DOHH2 (cell line): ENCODE measurements around the gene ABRACL.

Source experiments
- H3F3A ChIP-seq: fragments of 200-600 bp; sonication (generic), shearing (Covaris generic); 2 replicates; pipeline ENCODE4 v1.6.0; 2016; ENCODE audit warnings: antibody characterized with exemption, mild to moderate bottlenecking; ENCODE audit not compliant: control insufficient read depth, insufficient read depth
- H3K27ac ChIP-seq: fragments of 200-600 bp; sonication (generic); 2 replicates; pipeline ENCODE4 v1.5.1; 2014; ENCODE audit warnings: low read depth, mild to moderate bottlenecking, low read length, moderate library complexity
- H3K27me3 ChIP-seq: fragments of 200-600 bp; sonication (generic); 2 replicates; pipeline ENCODE4 v1.6.1; 2014; ENCODE audit warnings: mild to moderate bottlenecking, low read length, mixed read lengths; ENCODE audit not compliant: control insufficient read depth
- H3K36me3 ChIP-seq: fragments of 200-600 bp; sonication (generic); 2 replicates; pipeline ENCODE4 v1.6.1; 2014; ENCODE audit warnings: mild to moderate bottlenecking, low read length, moderate library complexity, mixed read lengths; ENCODE audit not compliant: control insufficient read depth
- H3K4me1 ChIP-seq: fragments of 200-600 bp; sonication (generic); 2 replicates; pipeline ENCODE4 v1.6.1; 2014; ENCODE audit warnings: mild to moderate bottlenecking, low read length, mixed read lengths; ENCODE audit not compliant: control insufficient read depth
- H3K4me2 ChIP-seq: fragments of 200-600 bp; sonication (generic); 2 replicates; pipeline ENCODE4 v1.6.0; 2014; ENCODE audit warnings: mild to moderate bottlenecking, low read length, moderate library complexity
- H3K4me3 ChIP-seq: fragments of 200-600 bp; sonication (generic); 2 replicates; pipeline ENCODE4 v1.5.1; 2014; ENCODE audit warnings: mild to moderate bottlenecking, low read length, mixed read lengths
- H3K79me2 ChIP-seq: fragments of 200-600 bp; sonication (generic); 2 replicates; pipeline ENCODE4 v1.6.1; 2014; ENCODE audit warnings: mild to moderate bottlenecking, low read length, mixed read lengths; ENCODE audit not compliant: control insufficient read depth
- H3K9me2 ChIP-seq: fragments of 200-600 bp; sonication (generic); replicated peaks from 2 replicates; pipeline ENCODE4 v1.6.1; 2014; ENCODE audit warnings: mild to moderate bottlenecking, low read length, mixed read lengths; ENCODE audit not compliant: control insufficient read depth
- H3K9me3 ChIP-seq: fragments of 200-600 bp; sonication (generic); 2 replicates; pipeline ENCODE4 v1.6.1; 2014; ENCODE audit warnings: antibody characterized with exemption, low read length, mixed read lengths; ENCODE audit not compliant: control insufficient read depth, insufficient read depth
- H4K20me1 ChIP-seq: fragments of 200-600 bp; sonication (generic); 2 replicates; pipeline ENCODE4 v1.6.0; 2014; ENCODE audit warnings: low read depth, mild to moderate bottlenecking, antibody characterized with exemption, low read length, moderate library complexity; ENCODE audit not compliant: control insufficient read depth, insufficient read depth
- EZH2phosphoT487 ChIP-seq: fragments of 200-600 bp; sonication (generic); IDR thresholded peaks from 2 replicates; pipeline ENCODE4 v1.6.1; 2017; ENCODE audit warnings: borderline replicate concordance, mild to moderate bottlenecking, antibody characterized with exemption, low read length, moderate library complexity, mixed read lengths
- TF ChIP-seq, protein P1 (sequence below): fragments of 200-600 bp; sonication (generic); IDR thresholded peaks from one replicate; pipeline ENCODE4 v1.5.1; 2014; ENCODE audit warnings: antibody characterized with exemption, mild to moderate bottlenecking, low read depth, low read length; ENCODE audit not compliant: poor library complexity, severe bottlenecking

Gene ABRACL

DNA sequence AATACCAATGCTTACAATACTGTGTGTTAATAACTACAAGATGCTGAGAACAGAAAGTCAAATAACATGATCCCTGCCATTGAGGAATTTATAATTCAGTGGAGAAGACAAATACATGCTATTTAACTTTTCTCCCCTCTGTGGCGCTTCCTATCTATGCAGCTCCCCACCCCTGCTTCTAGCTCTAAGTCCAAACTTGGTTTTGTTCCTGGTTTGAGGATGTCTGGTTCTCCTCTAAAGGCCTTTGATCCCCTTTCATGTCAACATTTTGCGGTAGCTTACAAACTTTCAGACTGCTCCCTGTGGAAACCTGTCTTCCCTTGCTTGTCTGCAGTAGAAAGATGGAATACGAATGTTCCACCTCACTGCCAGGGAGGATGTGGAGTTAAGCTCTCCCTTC, 22.1 kb upstream of the ABRACL start:
- H3K9me3 ChIP-seq: no peaks in the 10 kb centered on the region
- no peaks in the 10 kb centered on the region for H3K79me2 ChIP-seq
- no peaks in the 10 kb centered on the region for H3K36me3 ChIP-seq
- H4K20me1 ChIP-seq: no peaks in the 10 kb centered on the region
- H3K27ac ChIP-seq: no peak overlapping the region
- no peaks in the 10 kb centered on the region for H3K9me2 ChIP-seq
- no peak for TF ChIP-seq EZH2phosphoT487
- TF ChIP-seq, protein P1, sequence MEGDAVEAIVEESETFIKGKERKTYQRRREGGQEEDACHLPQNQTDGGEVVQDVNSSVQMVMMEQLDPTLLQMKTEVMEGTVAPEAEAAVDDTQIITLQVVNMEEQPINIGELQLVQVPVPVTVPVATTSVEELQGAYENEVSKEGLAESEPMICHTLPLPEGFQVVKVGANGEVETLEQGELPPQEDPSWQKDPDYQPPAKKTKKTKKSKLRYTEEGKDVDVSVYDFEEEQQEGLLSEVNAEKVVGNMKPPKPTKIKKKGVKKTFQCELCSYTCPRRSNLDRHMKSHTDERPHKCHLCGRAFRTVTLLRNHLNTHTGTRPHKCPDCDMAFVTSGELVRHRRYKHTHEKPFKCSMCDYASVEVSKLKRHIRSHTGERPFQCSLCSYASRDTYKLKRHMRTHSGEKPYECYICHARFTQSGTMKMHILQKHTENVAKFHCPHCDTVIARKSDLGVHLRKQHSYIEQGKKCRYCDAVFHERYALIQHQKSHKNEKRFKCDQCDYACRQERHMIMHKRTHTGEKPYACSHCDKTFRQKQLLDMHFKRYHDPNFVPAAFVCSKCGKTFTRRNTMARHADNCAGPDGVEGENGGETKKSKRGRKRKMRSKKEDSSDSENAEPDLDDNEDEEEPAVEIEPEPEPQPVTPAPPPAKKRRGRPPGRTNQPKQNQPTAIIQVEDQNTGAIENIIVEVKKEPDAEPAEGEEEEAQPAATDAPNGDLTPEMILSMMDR: no peak
- no peak overlapping the region for H3K4me3 ChIP-seq
- peaks cover 2% of the 10 kb centered on the region; the same call in 1 of the 2 replicates for H3K27me3 ChIP-seq
- H3K4me1 ChIP-seq: no peaks in the 10 kb centered on the region
- H3K4me2 ChIP-seq: no peak overlapping the region
- no peaks in the 10 kb centered on the region for H3F3A ChIP-seq

DNA sequence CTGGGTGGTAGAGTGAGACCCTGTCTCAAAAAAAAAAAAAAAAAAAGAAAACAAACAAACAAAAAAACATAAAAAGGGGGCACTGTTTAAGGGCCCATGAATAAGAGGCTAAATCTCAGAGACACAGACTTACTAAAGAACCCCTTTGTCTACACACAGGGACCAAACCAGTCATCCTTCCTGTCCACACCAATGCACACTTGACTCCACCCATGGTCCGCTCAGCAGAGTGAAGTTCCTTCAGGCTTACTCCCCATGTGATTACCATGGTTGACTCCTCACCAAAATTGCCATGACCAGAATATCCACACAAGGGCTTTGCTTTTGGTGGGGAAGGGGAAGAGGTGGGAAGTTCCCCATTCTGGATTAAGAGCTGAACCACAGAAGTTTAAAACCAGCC, 21.1 kb upstream of the ABRACL start:
- H3K79me2 ChIP-seq: no peaks in the 10 kb centered on the region
- peaks cover 2% of the 10 kb centered on the region; the same call in 1 of the 2 replicates for H3K27me3 ChIP-seq
- H3K36me3 ChIP-seq: no peaks in the 10 kb centered on the region
- no peaks in the 10 kb centered on the region for H4K20me1 ChIP-seq
- H3F3A ChIP-seq: no peaks in the 10 kb centered on the region
- H3K4me3 ChIP-seq: no peak overlapping the region
- H3K4me2 ChIP-seq: no peak overlapping the region
- H3K9me3 ChIP-seq: no peaks in the 10 kb centered on the region
- H3K4me1 ChIP-seq: no peaks in the 10 kb centered on the region
- TF ChIP-seq, protein P1: no peak
- TF ChIP-seq EZH2phosphoT487: no peak
- H3K9me2 ChIP-seq: no peaks in the 10 kb centered on the region
- no peak overlapping the region for H3K27ac ChIP-seq

DNA sequence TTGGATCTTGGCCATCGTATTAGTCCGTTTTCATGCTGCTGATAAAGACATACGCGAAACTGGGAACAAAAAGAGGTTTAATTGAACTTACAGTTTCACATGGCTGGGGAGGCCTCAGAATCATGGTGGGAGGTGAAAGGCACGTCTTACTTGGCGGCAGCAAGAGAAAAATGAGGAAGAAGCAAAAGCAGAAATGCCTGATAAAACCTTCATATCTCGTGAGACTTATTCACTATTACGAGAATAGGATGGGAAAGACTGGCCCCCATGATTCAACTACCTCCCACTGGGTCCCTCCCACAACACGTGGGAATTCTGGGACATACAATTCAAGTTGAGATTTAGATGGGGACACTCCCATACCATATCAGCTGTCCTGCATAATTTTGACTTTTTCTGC, 20.4 kb upstream of the ABRACL start:
- Histone ChIP-seq H3K36me3 (no peaks in the 10 kb centered on the region), H3K27me3 (peaks cover 2% of the 10 kb centered on the region; the same call in 1 of the 2 replicates), H3K79me2 (no peaks in the 10 kb centered on the region), H3K9me3 (no peaks in the 10 kb centered on the region), H3K27ac (no peak overlapping the region), H3K9me2 (no peaks in the 10 kb centered on the region), H3K4me1 (no peaks in the 10 kb centered on the region), H3K4me3 (no peak overlapping the region), H3F3A (no peaks in the 10 kb centered on the region), H4K20me1 (no peaks in the 10 kb centered on the region), H3K4me2 (no peak overlapping the region)
- TF ChIP-seq, protein P1: no peak
- TF ChIP-seq EZH2phosphoT487: no peak

DNA sequence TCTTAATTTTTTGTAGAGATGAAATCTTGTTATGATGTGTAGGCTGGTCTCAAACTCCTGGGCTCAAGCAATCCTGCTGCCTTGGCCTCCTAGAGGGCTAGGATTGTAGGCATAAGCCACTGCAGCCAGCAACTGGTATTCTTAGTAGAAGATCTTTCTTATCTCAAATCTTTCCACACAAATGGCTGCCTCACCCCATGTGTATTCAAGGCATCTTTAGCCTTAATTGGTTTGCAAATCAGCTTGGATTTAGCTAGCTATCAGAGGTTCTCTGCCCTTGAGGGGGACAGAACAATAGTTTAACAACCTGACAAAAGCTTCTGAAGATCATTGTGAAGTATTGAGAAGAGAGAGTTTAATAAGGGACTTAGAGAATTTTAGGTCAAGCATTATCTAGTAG, 17.9 kb upstream of the ABRACL start:
- TF ChIP-seq, protein P1: no peak
- no peak for TF ChIP-seq EZH2phosphoT487
- Histone ChIP-seq H3F3A (no peaks in the 10 kb centered on the region), H3K27ac (no peak overlapping the region), H3K36me3 (no peaks in the 10 kb centered on the region), H3K79me2 (no peaks in the 10 kb centered on the region), H3K4me3 (no peak overlapping the region), H3K27me3 (0 out of 2 replicates have a peak, but pooled peaks cover 2% of the 10 kb centered on the region), H3K9me3 (no peaks in the 10 kb centered on the region), H4K20me1 (no peaks in the 10 kb centered on the region), H3K4me1 (no peaks in the 10 kb centered on the region), H3K9me2 (no peaks in the 10 kb centered on the region), H3K4me2 (no peak overlapping the region)
